GM23338 (cell line): ENCODE results near the gene DCAF11. TPM values are rescaled to one million over a fixed set of nuclear protein-coding genes. Genes with fewer than 3 reads are reported as not detected.
A peak's percentile ranks its signal among the peaks of the same experiment; 100 is the strongest.

Experiments
- ATAC-seq: fragments of 200-7000 bp; cut with Tn5 transposase; 3 replicates; pipeline ENCODE4 v1.9.1; 2020
- DNase-seq: peaks from one replicate; pipeline ENCODE4 v3.0.0-alpha.2; 2015; ENCODE audit warnings: low spot score
- H2AFZ ChIP-seq: fragments of 200-600 bp; sonication (generic); 2 replicates; pipeline ENCODE4 v1.8.0; 2016; ENCODE audit warnings: antibody characterized with exemption, mild to moderate bottlenecking, moderate library complexity
- H3F3A ChIP-seq: fragments of 200-600 bp; sonication (generic); replicated peaks from 2 replicates; pipeline ENCODE4 v1.8.0; 2017; ENCODE audit warnings: antibody characterized with exemption, mixed run types, low read depth
- H3K27ac ChIP-seq: fragments of 200-600 bp; sonication (generic); 2 replicates; pipeline ENCODE4 v1.6.1; 2016; ENCODE audit warnings: low read depth
- H3K27me3 ChIP-seq: fragments of 200-600 bp; sonication (generic); 2 replicates; pipeline ENCODE4 v1.8.0; 2016; ENCODE audit warnings: mild to moderate bottlenecking, mixed run types, moderate library complexity; ENCODE audit not compliant: insufficient read depth
- H3K36me3 ChIP-seq: fragments of 200-600 bp; sonication (generic); 2 replicates; pipeline ENCODE4 v1.8.0; 2016; ENCODE audit warnings: mild to moderate bottlenecking; ENCODE audit not compliant: insufficient read depth
- H3K4me1 ChIP-seq: fragments of 200-600 bp; sonication (generic); 2 replicates; pipeline ENCODE4 v1.8.0; 2016; ENCODE audit warnings: mild to moderate bottlenecking, moderate library complexity; ENCODE audit not compliant: insufficient read depth
- H3K4me2 ChIP-seq: fragments of 200-600 bp; sonication (generic); 2 replicates; pipeline ENCODE4 v1.7.1; 2017; ENCODE audit warnings: mixed run types
- H3K4me3 ChIP-seq: fragments of 200-600 bp; sonication (generic); 2 replicates; pipeline ENCODE4 v1.6.1; 2016; ENCODE audit warnings: mixed run types
- H3K79me2 ChIP-seq: fragments of 200-600 bp; sonication (generic); replicated peaks from 2 replicates; pipeline ENCODE4 v1.8.0; 2017; ENCODE audit warnings: mild to moderate bottlenecking; ENCODE audit not compliant: insufficient read depth
- H3K9me2 ChIP-seq: fragments of 200-600 bp; sonication (generic); 2 replicates; pipeline ENCODE4 v1.8.0; 2017; ENCODE audit not compliant: insufficient read depth
- H4K20me1 ChIP-seq: fragments of 200-600 bp; sonication (generic); replicated peaks from 2 replicates; pipeline ENCODE4 v1.8.0; 2017; ENCODE audit warnings: mild to moderate bottlenecking; ENCODE audit not compliant: insufficient read depth
- H3K27ac Mint-ChIP-seq: 2 replicates; pipeline ENCODE4 v1.8.0; 2020; ENCODE audit warnings: inconsistent platforms, mild to moderate bottlenecking, moderate library complexity, mixed read lengths
- H3K27me3 Mint-ChIP-seq: 3 replicates; pipeline ENCODE4 v1.8.0; 2022; ENCODE audit warnings: low read depth, mild to moderate bottlenecking, moderate library complexity, mixed read lengths, inconsistent platforms; ENCODE audit not compliant: insufficient read depth, poor library complexity
- H3K36me3 Mint-ChIP-seq: 3 replicates; pipeline ENCODE4 v1.8.0; 2021; ENCODE audit warnings: low read depth, mild to moderate bottlenecking, inconsistent platforms, moderate library complexity, mixed read lengths
- H3K4me1 Mint-ChIP-seq: 3 replicates; pipeline ENCODE4 v1.8.0; 2020; ENCODE audit warnings: mild to moderate bottlenecking, inconsistent platforms, mixed read lengths
- H3K4me3 Mint-ChIP-seq: 3 replicates; pipeline ENCODE4 v1.8.0; 2021; ENCODE audit warnings: moderate library complexity, mild to moderate bottlenecking, inconsistent platforms, mixed read lengths
- H3K9me3 Mint-ChIP-seq: 3 replicates; pipeline ENCODE4 v1.8.0; 2020; ENCODE audit warnings: moderate library complexity, mild to moderate bottlenecking, inconsistent platforms, mixed read lengths
- CREB1 ChIP-seq: fragments of 250-450 bp; sonication (Bioruptor Pico); IDR thresholded peaks from 2 replicates; pipeline ENCODE4 v1.5.0; 2020; ENCODE audit warnings: low read depth, mild to moderate bottlenecking, moderate library complexity
- EZH2 ChIP-seq: fragments of 200-600 bp; sonication (generic); IDR thresholded peaks from one replicate; pipeline ENCODE4 v1.8.0; 2017; ENCODE audit warnings: antibody characterized with exemption, mild to moderate bottlenecking, low read depth; ENCODE audit not compliant: unreplicated experiment
- EZH2phosphoT487 ChIP-seq: fragments of 200-600 bp; sonication (generic); IDR thresholded peaks from one replicate; pipeline ENCODE4 v1.8.1; 2018; ENCODE audit warnings: antibody characterized with exemption; ENCODE audit not compliant: unreplicated experiment
- NANOG ChIP-seq: IDR thresholded peaks from 2 replicates; pipeline ENCODE4 v1.6.1; 2016; ENCODE audit warnings: antibody characterized with exemption, borderline replicate concordance
- POLR2AphosphoS5 ChIP-seq: IDR thresholded peaks from 2 replicates; pipeline ENCODE4 v1.6.1; 2016; ENCODE audit warnings: antibody characterized with exemption, low read depth
- ZNF331 ChIP-seq: fragments of 250-450 bp; sonication (Bioruptor Pico); IDR thresholded peaks from 2 replicates; pipeline ENCODE4 v1.5.0; 2020; ENCODE audit warnings: low read depth, mild to moderate bottlenecking, moderate library complexity
- polyA plus RNA-seq: library from polyadenylated mRNA; unstranded; fragments of >200 nt; fragmentation: Nextera tagmentation; extraction: Ambion mirVana; gene quantifications from 2 replicates; pipeline ENCODE4 v1.2.1, GENCODE V29; 2016
- total RNA-seq: library from RNA; depleted of rRNA; stranded (reverse); fragments of >200 nt; shearing (Covaris generic); gene quantifications from 2 replicates; pipeline ENCODE4 v1.2.3, GENCODE V29; 2014
- TF ChIP-seq, protein P1 (sequence below): fragments of 250-450 bp; sonication (Bioruptor Pico); IDR thresholded peaks from 2 replicates; pipeline ENCODE4 v1.5.0; 2020; ENCODE audit warnings: mild to moderate bottlenecking, moderate library complexity
- TF ChIP-seq, protein P2 (sequence below): IDR thresholded peaks from 2 replicates; pipeline ENCODE4 v1.6.1; 2016; ENCODE audit warnings: antibody characterized with exemption
- TF ChIP-seq, protein P3 (sequence below), 2 experiments: fragments of 200-600 bp in 1 of 2; sonication (generic) in 1 of 2; conservative IDR thresholded peaks; 2 replicates each; pipeline versions ENCODE4 v1.5.1 to v1.6.1; 2016 to 2017; ENCODE audit warnings: antibody characterized with exemption in 2 of 2, low read depth in 2 of 2, mild to moderate bottlenecking in 2 of 2, moderate library complexity in 1 of 2

Gene DCAF11
- total and polyA plus RNA-seq, 2 experiments from 2014 or later, result 18.6 to 93.2 TPM

DNA sequence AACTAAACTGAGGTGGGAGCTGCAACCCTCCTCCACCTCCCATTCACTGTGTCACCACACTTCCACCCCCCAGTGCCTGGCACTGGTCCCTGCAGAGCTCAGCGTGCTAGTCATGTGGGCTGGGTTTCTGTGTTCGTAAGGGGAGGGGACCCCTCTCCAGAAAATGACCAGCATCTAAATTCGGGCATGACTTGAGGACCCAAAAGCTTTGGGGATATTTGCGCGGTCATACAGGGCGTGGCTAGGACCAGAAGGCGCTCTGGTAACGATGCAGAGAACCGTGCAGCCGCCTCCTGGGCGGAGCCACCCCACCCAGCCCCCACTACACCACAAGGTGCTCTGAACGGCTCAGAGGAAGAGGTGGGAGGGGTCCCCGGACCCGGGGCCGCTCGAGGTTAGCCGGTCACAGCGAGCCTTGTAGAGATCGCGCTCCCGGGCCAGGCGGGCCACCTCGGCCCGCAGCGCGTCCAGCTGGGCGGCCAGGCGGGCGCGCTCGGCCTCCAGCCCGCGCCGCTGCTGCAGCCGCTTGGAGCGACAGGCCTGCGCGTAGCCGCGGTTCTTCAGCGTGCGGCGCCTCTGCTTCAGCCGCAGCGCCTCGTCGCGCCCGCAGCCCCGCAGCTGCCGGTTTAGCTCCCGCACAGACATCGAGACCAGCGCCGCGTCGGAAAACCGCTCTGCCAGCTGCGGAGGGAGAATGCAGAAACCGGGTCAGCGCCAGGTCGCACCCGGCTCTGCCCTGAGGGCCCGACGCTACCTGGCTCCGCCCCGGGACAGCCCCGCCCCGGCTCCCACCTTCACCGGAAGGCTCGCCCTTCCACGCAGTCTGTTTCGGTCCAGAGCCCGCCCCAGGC is 33.5 kb upstream of the DCAF11 start (continued):
- TF ChIP-seq, protein P1, sequence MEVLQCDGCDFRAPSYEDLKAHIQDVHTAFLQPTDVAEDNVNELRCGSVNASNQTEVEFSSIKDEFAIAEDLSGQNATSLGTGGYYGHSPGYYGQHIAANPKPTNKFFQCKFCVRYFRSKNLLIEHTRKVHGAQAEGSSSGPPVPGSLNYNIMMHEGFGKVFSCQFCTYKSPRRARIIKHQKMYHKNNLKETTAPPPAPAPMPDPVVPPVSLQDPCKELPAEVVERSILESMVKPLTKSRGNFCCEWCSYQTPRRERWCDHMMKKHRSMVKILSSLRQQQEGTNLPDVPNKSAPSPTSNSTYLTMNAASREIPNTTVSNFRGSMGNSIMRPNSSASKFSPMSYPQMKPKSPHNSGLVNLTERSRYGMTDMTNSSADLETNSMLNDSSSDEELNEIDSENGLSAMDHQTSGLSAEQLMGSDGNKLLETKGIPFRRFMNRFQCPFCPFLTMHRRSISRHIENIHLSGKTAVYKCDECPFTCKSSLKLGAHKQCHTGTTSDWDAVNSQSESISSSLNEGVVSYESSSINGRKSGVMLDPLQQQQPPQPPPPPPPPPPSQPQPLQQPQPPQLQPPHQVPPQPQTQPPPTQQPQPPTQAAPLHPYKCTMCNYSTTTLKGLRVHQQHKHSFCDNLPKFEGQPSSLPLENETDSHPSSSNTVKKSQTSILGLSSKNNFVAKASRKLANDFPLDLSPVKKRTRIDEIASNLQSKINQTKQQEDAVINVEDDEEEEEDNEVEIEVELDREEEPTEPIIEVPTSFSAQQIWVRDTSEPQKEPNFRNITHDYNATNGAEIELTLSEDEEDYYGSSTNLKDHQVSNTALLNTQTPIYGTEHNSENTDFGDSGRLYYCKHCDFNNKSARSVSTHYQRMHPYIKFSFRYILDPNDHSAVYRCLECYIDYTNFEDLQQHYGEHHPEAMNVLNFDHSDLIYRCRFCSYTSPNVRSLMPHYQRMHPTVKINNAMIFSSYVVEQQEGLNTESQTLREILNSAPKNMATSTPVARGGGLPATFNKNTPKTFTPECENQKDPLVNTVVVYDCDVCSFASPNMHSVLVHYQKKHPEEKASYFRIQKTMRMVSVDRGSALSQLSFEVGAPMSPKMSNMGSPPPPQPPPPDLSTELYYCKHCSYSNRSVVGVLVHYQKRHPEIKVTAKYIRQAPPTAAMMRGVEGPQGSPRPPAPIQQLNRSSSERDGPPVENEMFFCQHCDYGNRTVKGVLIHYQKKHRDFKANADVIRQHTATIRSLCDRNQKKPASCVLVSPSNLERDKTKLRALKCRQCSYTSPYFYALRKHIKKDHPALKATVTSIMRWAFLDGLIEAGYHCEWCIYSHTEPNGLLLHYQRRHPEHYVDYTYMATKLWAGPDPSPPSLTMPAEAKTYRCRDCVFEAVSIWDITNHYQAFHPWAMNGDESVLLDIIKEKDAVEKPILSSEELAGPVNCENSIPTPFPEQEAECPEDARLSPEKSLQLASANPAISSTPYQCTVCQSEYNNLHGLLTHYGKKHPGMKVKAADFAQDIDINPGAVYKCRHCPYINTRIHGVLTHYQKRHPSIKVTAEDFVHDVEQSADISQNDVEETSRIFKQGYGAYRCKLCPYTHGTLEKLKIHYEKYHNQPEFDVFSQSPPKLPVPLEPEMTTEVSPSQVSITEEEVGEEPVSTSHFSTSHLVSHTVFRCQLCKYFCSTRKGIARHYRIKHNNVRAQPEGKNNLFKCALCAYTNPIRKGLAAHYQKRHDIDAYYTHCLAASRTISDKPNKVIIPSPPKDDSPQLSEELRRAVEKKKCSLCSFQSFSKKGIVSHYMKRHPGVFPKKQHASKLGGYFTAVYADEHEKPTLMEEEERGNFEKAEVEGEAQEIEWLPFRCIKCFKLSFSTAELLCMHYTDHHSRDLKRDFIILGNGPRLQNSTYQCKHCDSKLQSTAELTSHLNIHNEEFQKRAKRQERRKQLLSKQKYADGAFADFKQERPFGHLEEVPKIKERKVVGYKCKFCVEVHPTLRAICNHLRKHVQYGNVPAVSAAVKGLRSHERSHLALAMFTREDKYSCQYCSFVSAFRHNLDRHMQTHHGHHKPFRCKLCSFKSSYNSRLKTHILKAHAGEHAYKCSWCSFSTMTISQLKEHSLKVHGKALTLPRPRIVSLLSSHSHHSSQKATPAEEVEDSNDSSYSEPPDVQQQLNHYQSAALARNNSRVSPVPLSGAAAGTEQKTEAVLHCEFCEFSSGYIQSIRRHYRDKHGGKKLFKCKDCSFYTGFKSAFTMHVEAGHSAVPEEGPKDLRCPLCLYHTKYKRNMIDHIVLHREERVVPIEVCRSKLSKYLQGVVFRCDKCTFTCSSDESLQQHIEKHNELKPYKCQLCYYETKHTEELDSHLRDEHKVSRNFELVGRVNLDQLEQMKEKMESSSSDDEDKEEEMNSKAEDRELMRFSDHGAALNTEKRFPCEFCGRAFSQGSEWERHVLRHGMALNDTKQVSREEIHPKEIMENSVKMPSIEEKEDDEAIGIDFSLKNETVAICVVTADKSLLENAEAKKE (CRISPR knock-in tag), result no peak

- no peaks in the 10 kb centered on the region; the same call in 2 of the 3 replicates for H3K36me3 Mint-ChIP-seq
- H3K4me2 ChIP-seq, result peak overlapping the region; percentile 95
- ATAC-seq, result peak; percentile 33
- no peaks in the 10 kb centered on the region for H3K36me3 ChIP-seq
- peaks cover 14% of the 10 kb centered on the region; the same call in 1 of the 2 replicates for H3K27me3 ChIP-seq
- H2AFZ ChIP-seq, result peak overlapping the region; percentile 94
- no peaks in the 10 kb centered on the region for H3K9me2 ChIP-seq
- peaks cover 15% of the 10 kb centered on the region; the same call in 1 of the 2 replicates for H3F3A ChIP-seq
- H3K4me1 ChIP-seq, result peaks cover 19% of the 10 kb centered on the region
- no peaks in the 10 kb centered on the region for H3K79me2 ChIP-seq
- H3K9me3 Mint-ChIP-seq, result no peaks in the 10 kb centered on the region
- H3K4me3 Mint-ChIP-seq, result peak overlapping the region; percentile 76
- no peaks in the 10 kb centered on the region for H4K20me1 ChIP-seq
- DNase-seq, result no peak
- H3K27me3 Mint-ChIP-seq, result peaks cover 40% of the 10 kb centered on the region
- H3K27ac Mint-ChIP-seq, result no peak overlapping the region
- peaks cover 34% of the 10 kb centered on the region for H3K4me1 Mint-ChIP-seq
- no peak overlapping the region for H3K27ac ChIP-seq
- H3K4me3 ChIP-seq, result peak overlapping the region; percentile 83
- no peak for TF ChIP-seq POLR2AphosphoS5
- TF ChIP-seq NANOG, result no peak
- TF ChIP-seq, protein P2, sequence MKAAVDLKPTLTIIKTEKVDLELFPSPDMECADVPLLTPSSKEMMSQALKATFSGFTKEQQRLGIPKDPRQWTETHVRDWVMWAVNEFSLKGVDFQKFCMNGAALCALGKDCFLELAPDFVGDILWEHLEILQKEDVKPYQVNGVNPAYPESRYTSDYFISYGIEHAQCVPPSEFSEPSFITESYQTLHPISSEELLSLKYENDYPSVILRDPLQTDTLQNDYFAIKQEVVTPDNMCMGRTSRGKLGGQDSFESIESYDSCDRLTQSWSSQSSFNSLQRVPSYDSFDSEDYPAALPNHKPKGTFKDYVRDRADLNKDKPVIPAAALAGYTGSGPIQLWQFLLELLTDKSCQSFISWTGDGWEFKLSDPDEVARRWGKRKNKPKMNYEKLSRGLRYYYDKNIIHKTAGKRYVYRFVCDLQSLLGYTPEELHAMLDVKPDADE, result no peak
- TF ChIP-seq ZNF331 (CRISPR knock-in tag), result no peak
- TF ChIP-seq EZH2phosphoT487, result no peak
- TF ChIP-seq, protein P3, sequence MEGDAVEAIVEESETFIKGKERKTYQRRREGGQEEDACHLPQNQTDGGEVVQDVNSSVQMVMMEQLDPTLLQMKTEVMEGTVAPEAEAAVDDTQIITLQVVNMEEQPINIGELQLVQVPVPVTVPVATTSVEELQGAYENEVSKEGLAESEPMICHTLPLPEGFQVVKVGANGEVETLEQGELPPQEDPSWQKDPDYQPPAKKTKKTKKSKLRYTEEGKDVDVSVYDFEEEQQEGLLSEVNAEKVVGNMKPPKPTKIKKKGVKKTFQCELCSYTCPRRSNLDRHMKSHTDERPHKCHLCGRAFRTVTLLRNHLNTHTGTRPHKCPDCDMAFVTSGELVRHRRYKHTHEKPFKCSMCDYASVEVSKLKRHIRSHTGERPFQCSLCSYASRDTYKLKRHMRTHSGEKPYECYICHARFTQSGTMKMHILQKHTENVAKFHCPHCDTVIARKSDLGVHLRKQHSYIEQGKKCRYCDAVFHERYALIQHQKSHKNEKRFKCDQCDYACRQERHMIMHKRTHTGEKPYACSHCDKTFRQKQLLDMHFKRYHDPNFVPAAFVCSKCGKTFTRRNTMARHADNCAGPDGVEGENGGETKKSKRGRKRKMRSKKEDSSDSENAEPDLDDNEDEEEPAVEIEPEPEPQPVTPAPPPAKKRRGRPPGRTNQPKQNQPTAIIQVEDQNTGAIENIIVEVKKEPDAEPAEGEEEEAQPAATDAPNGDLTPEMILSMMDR (conservative IDR thresholded peaks at IDR 0.05; ENCODE audit: low read depth in 2 of 2), result no peak
- TF ChIP-seq CREB1 (CRISPR knock-in tag), result no peak
- TF ChIP-seq EZH2, result no peak
Measured at GRCh38 chr14:24081739-24082211, 32.8 kb upstream of the DCAF11 start.
